SK-N-SH (cell line): Measurements from ENCODE around the gene BTRC. TPM values are rescaled to one million over a fixed set of nuclear protein-coding genes. Genes with fewer than 3 reads are reported as not detected.

ENCODE experiments used
- CTCF ChIA-PET: fragments of 300-600, 350-600 bp; formaldehyde crosslinking; extraction: SDS; loops from one replicate; lab custom pipeline; 2021; lab: Yijun Ruan, JAX
- POLR2A ChIA-PET: fragments of 350-600 bp; sonication (Branson Sonifier 250); formaldehyde crosslinking; extraction: SDS; loops from one replicate; lab custom pipeline; 2020; ENCODE audit warnings: antibody characterized with exemption, inconsistent platforms; lab: Yijun Ruan, JAX
- DNase-seq: peaks from one replicate; pipeline ENCODE4 v3.0.0; 2012
- H2AFZ ChIP-seq: fragments of 200-600 bp; sonication (generic); 2 replicates; pipeline ENCODE4 v1.8.1; 2016; ENCODE audit warnings: antibody characterized with exemption, mild to moderate bottlenecking, low read depth
- H3F3A ChIP-seq: fragments of 200-600 bp; sonication (generic); replicated peaks from 2 replicates; pipeline ENCODE3; 2016; ENCODE audit warnings: antibody characterized with exemption, mild to moderate bottlenecking; ENCODE audit not compliant: insufficient read depth
- H3K27ac ChIP-seq, 2 experiments: fragments of 200-500 bp in 1 of 2; fragments of 200-600 bp in 1 of 2; sonication (Bioruptor generic) in 1 of 2; sonication (generic), shearing (Covaris generic) in 1 of 2; 2 replicates each; pipeline versions ENCODE4 v1.5.1 to v1.6.1; 2014 to 2016; ENCODE audit warnings: low read depth in 2 of 2, inconsistent platforms in 1 of 2, low read length in 1 of 2, mild to moderate bottlenecking in 1 of 2, mixed read lengths in 1 of 2
- H3K27me3 ChIP-seq: fragments of 200-600 bp; sonication (generic), shearing (Covaris generic); 2 replicates; pipeline ENCODE4 v1.6.1; 2016; ENCODE audit warnings: mixed run types; ENCODE audit not compliant: insufficient read depth
- H3K36me3 ChIP-seq, 2 experiments: fragments of 200-500 bp in 1 of 2; fragments of 200-600 bp in 1 of 2; sonication (Bioruptor generic) in 1 of 2; sonication (generic) in 1 of 2; replicated peaks in 1 of 2; 2 replicates each; pipeline versions ENCODE3 to v1.5.1; 2014 to 2016; ENCODE audit warnings: low read length in 1 of 2, mild to moderate bottlenecking in 1 of 2; ENCODE audit not compliant: insufficient read depth in 2 of 2, control insufficient read depth in 1 of 2
- H3K4me1 ChIP-seq, 2 experiments: fragments of 200-500 bp in 1 of 2; fragments of 200-600 bp in 1 of 2; sonication (Bioruptor generic) in 1 of 2; sonication (generic), shearing (Covaris generic) in 1 of 2; 2 replicates each; pipeline versions ENCODE4 v1.5.1 to v1.6.1; 2014 to 2016; ENCODE audit warnings: low read depth in 1 of 2, low read length in 1 of 2, mixed run types in 1 of 2; ENCODE audit not compliant: insufficient read depth in 2 of 2, control insufficient read depth in 1 of 2
- H3K4me2 ChIP-seq: fragments of 200-600 bp; sonication (generic), shearing (Covaris generic); 2 replicates; pipeline ENCODE4 v1.6.1; 2017; ENCODE audit warnings: mixed run types
- H3K4me3 ChIP-seq, 2 experiments: fragments of 200-500 bp in 1 of 2; fragments of 200-600 bp in 1 of 2; sonication (Bioruptor generic) in 1 of 2; sonication (generic), shearing (Covaris generic) in 1 of 2; 2 replicates each; pipeline versions ENCODE4 v1.5.1 to v1.8.1; 2014 to 2016; ENCODE audit warnings: low read depth in 2 of 2, inconsistent platforms in 1 of 2, low read length in 1 of 2, mild to moderate bottlenecking in 1 of 2, mixed read lengths in 1 of 2, moderate library complexity in 1 of 2
- H3K79me2 ChIP-seq: fragments of 200-600 bp; sonication (generic); 2 replicates; pipeline ENCODE4 v1.8.1; 2017; ENCODE audit warnings: mild to moderate bottlenecking; ENCODE audit not compliant: insufficient read depth
- H3K9ac ChIP-seq: fragments of 200-600 bp; sonication (generic); 2 replicates; pipeline ENCODE4 v1.6.1; 2017; ENCODE audit warnings: mixed run types
- H3K9me2 ChIP-seq: fragments of 200-600 bp; sonication (generic); 2 replicates; pipeline ENCODE4 v1.6.1; 2017; ENCODE audit warnings: mixed run types
- H3K9me3 ChIP-seq: fragments of 200-600 bp; sonication (generic); 2 replicates; pipeline ENCODE4 v1.6.1; 2017; ENCODE audit warnings: mixed run types, mild to moderate bottlenecking, moderate library complexity
- H4K20me1 ChIP-seq: fragments of 200-600 bp; sonication (generic); 2 replicates; pipeline ENCODE4 v1.6.1; 2017; ENCODE audit warnings: mild to moderate bottlenecking, mixed run types; ENCODE audit not compliant: insufficient read depth
- CHD2 ChIP-seq: fragments of 150-350 bp; IDR thresholded peaks from 2 replicates; pipeline ENCODE4 v1.6.1; 2018; ENCODE audit warnings: low read length; ENCODE audit not compliant: partially characterized antibody
- EP300 ChIP-seq, 2 experiments: IDR thresholded peaks; 2 replicates each; pipeline versions ENCODE4 v1.4.0 to v1.6.1; 2012; ENCODE audit warnings: borderline replicate concordance in 1 of 2, low read depth in 1 of 2, low read length in 1 of 2
- EZH2phosphoT487 ChIP-seq: fragments of 200-600 bp; sonication (generic); IDR thresholded peaks from 2 replicates; pipeline ENCODE4 v1.6.1; 2017; ENCODE audit warnings: low read depth, mixed run types, mild to moderate bottlenecking, antibody characterized with exemption, moderate library complexity, borderline replicate concordance
- FOXM1 ChIP-seq: IDR thresholded peaks from 2 replicates; pipeline ENCODE4 v1.4.0; 2012; ENCODE audit warnings: low read depth, mild to moderate bottlenecking
- GABPA ChIP-seq: IDR thresholded peaks from 2 replicates; pipeline ENCODE4 v1.4.0; 2012; ENCODE audit warnings: low read depth, mild to moderate bottlenecking
- JUND ChIP-seq: IDR thresholded peaks from 2 replicates; pipeline ENCODE4 v1.4.0; 2012
- MAX ChIP-seq: IDR thresholded peaks from 2 replicates; pipeline ENCODE4 v1.4.0; 2012; ENCODE audit warnings: low read depth
- MEF2A ChIP-seq: IDR thresholded peaks from 2 replicates; pipeline ENCODE4 v1.4.0; 2012; ENCODE audit warnings: low read depth, borderline replicate concordance
- NFIC ChIP-seq: IDR thresholded peaks from 2 replicates; pipeline ENCODE4 v1.4.0; 2012; ENCODE audit warnings: borderline replicate concordance
- NRF1 ChIP-seq: IDR thresholded peaks from 2 replicates; pipeline ENCODE4 v1.6.1; 2012; ENCODE audit warnings: low read depth, mild to moderate bottlenecking, low read length
- RAD21 ChIP-seq: IDR thresholded peaks from 2 replicates; pipeline ENCODE4 v1.6.1; 2012; ENCODE audit warnings: mild to moderate bottlenecking, low read length
- RCOR1 ChIP-seq: fragments of 150-350 bp; IDR thresholded peaks from 2 replicates; pipeline ENCODE4 v1.6.1; 2017; ENCODE audit warnings: antibody characterized with exemption, low read length
- RFX5 ChIP-seq: IDR thresholded peaks from 2 replicates; pipeline ENCODE4 v1.6.1; 2012; ENCODE audit warnings: mild to moderate bottlenecking, improper control_type of control experiment, low read length
- RXRA ChIP-seq: IDR thresholded peaks from 2 replicates; pipeline ENCODE4 v1.4.0; 2012; ENCODE audit warnings: low read depth, mild to moderate bottlenecking, borderline replicate concordance
- SMC3 ChIP-seq: IDR thresholded peaks from 2 replicates; pipeline ENCODE4 v1.6.1; 2012; ENCODE audit warnings: low read depth, low read length, improper control_type of control experiment
- TAF1 ChIP-seq: IDR thresholded peaks from 2 replicates; pipeline ENCODE4 v1.6.1; 2012; ENCODE audit warnings: low read depth, mild to moderate bottlenecking, low read length, moderate library complexity, borderline replicate concordance
- TEAD4 ChIP-seq: IDR thresholded peaks from 2 replicates; pipeline ENCODE4 v1.4.0; 2012; ENCODE audit warnings: mild to moderate bottlenecking, borderline replicate concordance; ENCODE audit not compliant: insufficient read depth
- YY1 ChIP-seq: IDR thresholded peaks from 2 replicates; pipeline ENCODE4 v1.4.0; 2012; ENCODE audit warnings: low read depth, mild to moderate bottlenecking
- ZBTB33 ChIP-seq: IDR thresholded peaks from 2 replicates; pipeline ENCODE4 v1.4.0; 2012; ENCODE audit warnings: low read depth, borderline replicate concordance
- WGBS: methylation state at CpG from one replicate; pipeline ENCODE4 v1.1.6; 2017; ENCODE audit warnings: low lambda C conversion rate; 5-methylcytosine and 5-hydroxymethylcytosine counted together
- polyA plus RNA-seq, 3 experiments: library from polyadenylated mRNA; depleted of rRNA; stranded (reverse); fragments of >200 nt; gene quantifications; 2 replicates each; pipeline ENCODE4 v1.2.3, GENCODE V29; 2012
- TF ChIP-seq, protein P1 (sequence below): fragments of 200-600 bp; sonication (generic); IDR thresholded peaks from 2 replicates; pipeline ENCODE4 v1.6.1; 2017; ENCODE audit warnings: antibody characterized with exemption, mild to moderate bottlenecking, moderate library complexity
- TF ChIP-seq, protein P2 (sequence below): IDR thresholded peaks from 2 replicates; pipeline ENCODE4 v1.4.0; 2012; ENCODE audit warnings: low read depth, borderline replicate concordance

BTRC gene
- polyA plus RNA-seq, 1 of the 3 experiments (the other 2 are of a cell fraction), result 6.5 TPM

- Histone ChIP-seq H3F3A (no peaks in the 10 kb centered on the region), H3K27me3 (no peaks in the 10 kb centered on the region), H2AFZ (no peak overlapping the region), H3K9me2 (no peaks in the 10 kb centered on the region), H3K9me3 (no peaks in the 10 kb centered on the region), H3K4me2 (no peak overlapping the region), H3K36me3 (peaks cover 0 to 25% of the 10 kb centered on the region in 2 experiments), H3K9ac (no peak overlapping the region), H4K20me1 (no peaks in the 10 kb centered on the region), H3K79me2 (no peaks in the 10 kb centered on the region), H3K27ac (no peak overlapping the region), H3K4me1 (no peaks in the 10 kb centered on the region; a peak in 1 of 4 replicates), H3K4me3 (no peak overlapping the region)
- POLR2A ChIA-PET, result interaction anchor here (0.6 kb wide), 2 partner anchors 363 to 804 kb away, joined by 3 to 4 read pairs; no protein-coding TSS in a partner anchor
- TF ChIP-seq FOXM1 (no peak), EZH2phosphoT487 (no peak), RFX5 (no peak), RXRA (no peak), MEF2A (no peak), TEAD4 (no peak), NRF1 (no peak), YY1 (no peak), JUND (no peak), RAD21 (no peak), GABPA (no peak)
- TF ChIP-seq, protein P1, sequence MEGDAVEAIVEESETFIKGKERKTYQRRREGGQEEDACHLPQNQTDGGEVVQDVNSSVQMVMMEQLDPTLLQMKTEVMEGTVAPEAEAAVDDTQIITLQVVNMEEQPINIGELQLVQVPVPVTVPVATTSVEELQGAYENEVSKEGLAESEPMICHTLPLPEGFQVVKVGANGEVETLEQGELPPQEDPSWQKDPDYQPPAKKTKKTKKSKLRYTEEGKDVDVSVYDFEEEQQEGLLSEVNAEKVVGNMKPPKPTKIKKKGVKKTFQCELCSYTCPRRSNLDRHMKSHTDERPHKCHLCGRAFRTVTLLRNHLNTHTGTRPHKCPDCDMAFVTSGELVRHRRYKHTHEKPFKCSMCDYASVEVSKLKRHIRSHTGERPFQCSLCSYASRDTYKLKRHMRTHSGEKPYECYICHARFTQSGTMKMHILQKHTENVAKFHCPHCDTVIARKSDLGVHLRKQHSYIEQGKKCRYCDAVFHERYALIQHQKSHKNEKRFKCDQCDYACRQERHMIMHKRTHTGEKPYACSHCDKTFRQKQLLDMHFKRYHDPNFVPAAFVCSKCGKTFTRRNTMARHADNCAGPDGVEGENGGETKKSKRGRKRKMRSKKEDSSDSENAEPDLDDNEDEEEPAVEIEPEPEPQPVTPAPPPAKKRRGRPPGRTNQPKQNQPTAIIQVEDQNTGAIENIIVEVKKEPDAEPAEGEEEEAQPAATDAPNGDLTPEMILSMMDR, result no peak
- DNase-seq, result no peak
- CTCF ChIA-PET, result interaction anchor here (0.9 to 4.1 kb wide), 3 partner anchors 11 to 362 kb away, joined by 3 to 26 read pairs (median 6); partner anchors contain the start of genes DPCD and POLL
- 94% methylated on average over 7 of the region's 7 CpGs for WGBS
Measured at GRCh38 chr10:101576211-101576863, 222.4 kb downstream of the BTRC start.

GRCh38 chr10:101577121-101577871 lies 223.3 kb downstream of the BTRC start:
- Histone ChIP-seq H2AFZ (no peak overlapping the region), H3K4me2 (no peak overlapping the region), H4K20me1 (no peaks in the 10 kb centered on the region), H3F3A (no peaks in the 10 kb centered on the region), H3K9ac (no peak overlapping the region), H3K36me3 (peaks cover 0 to 27% of the 10 kb centered on the region in 2 experiments), H3K27ac (no peak overlapping the region), H3K9me2 (no peaks in the 10 kb centered on the region), H3K9me3 (no peaks in the 10 kb centered on the region), H3K27me3 (no peaks in the 10 kb centered on the region), H3K4me3 (no peak overlapping the region), H3K4me1 (peaks cover 0 to 4% of the 10 kb centered on the region in 2 experiments; a peak in 1 of 4 replicates), H3K79me2 (no peaks in the 10 kb centered on the region)
- ChIA-PET POLR2A (interaction anchor here (1.1 kb wide), 1 partner anchor 225 kb away, joined by 3 read pairs; no protein-coding TSS in a partner anchor), CTCF (interaction anchor here (1.5 to 4.1 kb wide), 4 partner anchors 7 to 363 kb away, joined by 6 to 26 read pairs (median 8); no protein-coding TSS in a partner anchor)
- peak; percentile 15 for DNase-seq
- 67% methylated on average over 4 of the region's 7 CpGs for WGBS
- TF ChIP-seq JUND, result no peak
- no peak for TF ChIP-seq MEF2A
- TF ChIP-seq MAX, result no peak
- TF ChIP-seq, protein P2, sequence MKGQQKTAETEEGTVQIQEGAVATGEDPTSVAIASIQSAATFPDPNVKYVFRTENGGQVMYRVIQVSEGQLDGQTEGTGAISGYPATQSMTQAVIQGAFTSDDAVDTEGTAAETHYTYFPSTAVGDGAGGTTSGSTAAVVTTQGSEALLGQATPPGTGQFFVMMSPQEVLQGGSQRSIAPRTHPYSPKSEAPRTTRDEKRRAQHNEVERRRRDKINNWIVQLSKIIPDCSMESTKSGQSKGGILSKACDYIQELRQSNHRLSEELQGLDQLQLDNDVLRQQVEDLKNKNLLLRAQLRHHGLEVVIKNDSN, result no peak
- no peak for TF ChIP-seq RCOR1
- no peak for TF ChIP-seq EZH2phosphoT487
- no peak for TF ChIP-seq RAD21
- no peak for TF ChIP-seq NFIC
- no peak for TF ChIP-seq TAF1
- no peak for TF ChIP-seq YY1
- no peak for TF ChIP-seq EP300 (IDR thresholded peaks at IDR 0.05; ENCODE audit: borderline replicate concordance in 1 of 2, low read depth in 1 of 2, low read length in 1 of 2)
- TF ChIP-seq SMC3, result no peak
- no peak for TF ChIP-seq CHD2
- TF ChIP-seq ZBTB33, result no peak
- no peak for TF ChIP-seq GABPA
- no peak for TF ChIP-seq TEAD4
